Liver (tissue), 3 donors: Measurements from ENCODE around the gene DMD.

ENCODE experiments used
- CTCF ChIP-seq: fragments of 150-350 bp; IDR thresholded peaks from 2 replicates; pipeline ENCODE4 v1.5.1; 2017; ENCODE audit warnings: improper control_type of control experiment, low read depth, low read length; ENCODE audit not compliant: missing input control
- FOXA2 ChIP-seq: IDR thresholded peaks from 2 replicates; pipeline ENCODE4 v1.6.1; 2016; ENCODE audit warnings: antibody characterized with exemption
- HNF4A ChIP-seq, 2 donors: conservative IDR thresholded peaks; 2 replicates each; pipeline ENCODE4 v1.6.1; 2016; ENCODE audit warnings: antibody characterized with exemption in 2 of 2, mild to moderate bottlenecking in 2 of 2
- MAX ChIP-seq: IDR thresholded peaks from 2 replicates; pipeline ENCODE4 v1.6.1; 2016; ENCODE audit warnings: antibody characterized with exemption
- SP1 ChIP-seq: IDR thresholded peaks from 2 replicates; pipeline ENCODE4 v1.6.1; 2018; ENCODE audit warnings: antibody characterized with exemption, mild to moderate bottlenecking
- TAF1 ChIP-seq: conservative IDR thresholded peaks from 2 replicates; pipeline ENCODE4 v1.6.1; 2016; ENCODE audit warnings: antibody characterized with exemption, mild to moderate bottlenecking
- ZBTB33 ChIP-seq: IDR thresholded peaks from 2 replicates; pipeline ENCODE4 v1.6.1; 2016; ENCODE audit warnings: antibody characterized with exemption
- donor health status: healthy.
- donor health status: healthy.

GRCh38 chrX:32421266-32421665, 790.1 kb downstream of the DMD start:
- TF ChIP-seq CTCF: no peak
- no peak for TF ChIP-seq MAX
- no peak for TF ChIP-seq HNF4A (conservative IDR thresholded peaks at IDR 0.05)
- TF ChIP-seq ZBTB33: no peak
- TF ChIP-seq SP1: no peak
- TF ChIP-seq TAF1: no peak
- no peak for TF ChIP-seq FOXA2
